ENCODE measurements around the gene ZNF462.

DNA sequence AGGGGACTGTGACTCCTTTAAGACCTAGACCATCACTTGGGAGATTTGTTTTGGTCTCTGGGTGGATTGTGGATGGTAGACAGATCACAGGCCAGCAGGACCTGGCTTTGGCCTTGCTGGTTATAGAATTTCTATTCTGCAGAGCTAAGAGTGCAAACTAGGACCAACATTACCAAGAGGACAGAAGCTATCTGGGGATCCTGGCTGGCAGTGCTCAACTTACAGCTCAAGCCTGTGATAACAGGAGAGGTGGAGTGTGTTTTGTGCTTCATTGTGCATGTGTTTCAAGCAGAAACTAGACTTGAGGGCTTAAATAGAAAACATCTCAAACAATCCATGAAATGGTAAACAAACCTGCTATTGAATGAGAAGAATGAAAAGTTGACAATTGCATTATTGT, 106.7 kb downstream of the ZNF462 start:
- TF ChIP-seq ATAD3A (CRISPR knock-in tag; IDR thresholded peaks at IDR 0.05) (no peak), AHR (CRISPR knock-in tag; IDR thresholded peaks at IDR 0.05) (no peak)
